Gastrocnemius medialis (tissue), 4 donors: ENCODE measurements around the gene UPK3B.
"Not testable (repeated sequence)": the region's sequence is repeated elsewhere in the genome, so short reads cannot be mapped to it uniquely, and the experiment has no call there.

Experiments
- CTCF ChIP-seq, 5 experiments: fragments of 450-650 bp in 3 of 5; fragments of 200-600 bp in 2 of 5; sonication (generic) in 2 of 5; IDR thresholded peaks in 4 of 5; conservative IDR thresholded peaks in 1 of 5; 1 replicate in 4 of 5; 2 replicates in 1 of 5; pipeline ENCODE4 v1.5.1; 2016 to 2019; ENCODE audit warnings: antibody characterized with exemption in 5 of 5, mild to moderate bottlenecking in 3 of 5, moderate library complexity in 3 of 5
- POLR2A ChIP-seq, 2 donors: fragments of 450-650 bp; IDR thresholded peaks; one replicate each; pipeline ENCODE4 v1.6.1; 2017; ENCODE audit warnings: antibody characterized with exemption in 2 of 2, mild to moderate bottlenecking in 2 of 2, moderate library complexity in 2 of 2

- TF ChIP-seq CTCF (IDR thresholded peaks at IDR 0.05 in 4 of 5, conservative IDR thresholded peaks at IDR 0.05 in 1 of 5); POLR2A (IDR thresholded peaks at IDR 0.05): not testable (repeated sequence)
Observed at GRCh38 chr7:76511911-76512885, 1.8 kb downstream of the UPK3B start.
